Stimulated activated memory B cell treated with anti-CD40 and anti-IgM and Interleukin-4, amounts not matched to agents 10 μg/mL and 1 μg/mL and 100 μg/mL, for 72 hours (primary cell): ENCODE measurements around the gene KDM7A.
"Not testable (repeated sequence)": the region's sequence is repeated elsewhere in the genome, so short reads cannot be mapped to it uniquely, and the experiment has no call there.

Experiments
- ATAC-seq: fragments of 150-1000 bp; cut with Tn5 transposase; 2 replicates; pipeline ENCODE4 v1.10.0; 2021
- H3K27ac Mint-ChIP-seq: one replicate; pipeline ENCODE4 v1.8.0; 2022; ENCODE audit warnings: mild to moderate bottlenecking, mixed read lengths
- H3K27me3 Mint-ChIP-seq: one replicate; pipeline ENCODE4 v1.8.0; 2022; ENCODE audit warnings: mixed read lengths
- H3K36me3 Mint-ChIP-seq: one replicate; pipeline ENCODE4 v1.8.0; 2022; ENCODE audit warnings: mixed read lengths
- H3K4me1 Mint-ChIP-seq: one replicate; pipeline ENCODE4 v1.8.0; 2022; ENCODE audit warnings: mixed read lengths
- H3K4me3 Mint-ChIP-seq: one replicate; pipeline ENCODE4 v1.8.0; 2022; ENCODE audit warnings: mild to moderate bottlenecking, moderate library complexity, mixed read lengths
- H3K9me3 Mint-ChIP-seq: one replicate; pipeline ENCODE4 v1.8.0; 2022; ENCODE audit warnings: mixed read lengths

The KDM7A gene

GRCh38 chr7:140209866-140210609 lies 33.3 kb upstream of the KDM7A start:
- Mint-ChIP-seq H3K4me3 (peak overlapping the region; percentile 62), H3K4me1 (peaks cover 93% of the 10 kb centered on the region), H3K27ac (peak overlapping the region; percentile 95), H3K9me3 (no peaks in the 10 kb centered on the region), H3K27me3 (no peaks in the 10 kb centered on the region), H3K36me3 (no peaks in the 10 kb centered on the region)
- ATAC-seq = peak; percentile 95

GRCh38 chr7:140206616-140207389 lies 30.0 kb upstream of the KDM7A start:
- Mint-ChIP-seq H3K27me3 (peaks cover 7% of the 10 kb centered on the region), H3K4me1 (peaks cover 64% of the 10 kb centered on the region), H3K27ac (peak overlapping the region; percentile 30), H3K36me3 (peaks cover 6% of the 10 kb centered on the region), H3K9me3 (no peaks in the 10 kb centered on the region), H3K4me3 (no peak overlapping the region)
- ATAC-seq = no peak

- H3K27ac Mint-ChIP-seq = peak overlapping the region; percentile 45
- peaks cover 6% of the 10 kb centered on the region for H3K36me3 Mint-ChIP-seq
- ATAC-seq = no peak
- peaks cover 56% of the 10 kb centered on the region for H3K4me1 Mint-ChIP-seq
- H3K9me3 Mint-ChIP-seq = no peaks in the 10 kb centered on the region
- H3K4me3 Mint-ChIP-seq = no peak overlapping the region
- peaks cover 10% of the 10 kb centered on the region for H3K27me3 Mint-ChIP-seq
Measured at GRCh38 chr7:140205600-140205999, 28.8 kb upstream of the KDM7A start.

DNA sequence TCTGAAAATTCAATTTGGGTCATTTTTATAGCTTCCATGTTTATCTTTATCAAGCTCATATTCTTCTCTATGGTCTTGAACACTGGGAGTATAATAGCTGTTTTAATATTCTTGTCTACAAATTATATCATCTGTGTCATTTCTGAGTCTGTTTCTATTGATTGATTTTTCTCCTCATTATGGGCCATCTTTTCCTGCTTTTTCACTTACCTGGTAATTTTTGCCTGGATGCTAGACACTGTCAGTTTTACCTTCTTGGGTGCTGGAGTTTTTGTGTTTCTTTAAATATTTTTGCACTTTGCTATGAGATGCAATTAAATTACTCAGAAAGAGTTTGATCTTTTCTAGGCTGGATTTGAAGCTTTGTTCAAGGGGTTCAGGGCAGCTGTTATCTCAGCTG lies 26.8 kb upstream of the KDM7A start:
- peaks cover 6% of the 10 kb centered on the region for H3K36me3 Mint-ChIP-seq
- H3K9me3 Mint-ChIP-seq = no peaks in the 10 kb centered on the region
- no peak overlapping the region for H3K27ac Mint-ChIP-seq
- no peak for ATAC-seq
- peaks cover 10% of the 10 kb centered on the region for H3K27me3 Mint-ChIP-seq
- H3K4me3 Mint-ChIP-seq = no peak overlapping the region
- peaks cover 36% of the 10 kb centered on the region for H3K4me1 Mint-ChIP-seq

DNA sequence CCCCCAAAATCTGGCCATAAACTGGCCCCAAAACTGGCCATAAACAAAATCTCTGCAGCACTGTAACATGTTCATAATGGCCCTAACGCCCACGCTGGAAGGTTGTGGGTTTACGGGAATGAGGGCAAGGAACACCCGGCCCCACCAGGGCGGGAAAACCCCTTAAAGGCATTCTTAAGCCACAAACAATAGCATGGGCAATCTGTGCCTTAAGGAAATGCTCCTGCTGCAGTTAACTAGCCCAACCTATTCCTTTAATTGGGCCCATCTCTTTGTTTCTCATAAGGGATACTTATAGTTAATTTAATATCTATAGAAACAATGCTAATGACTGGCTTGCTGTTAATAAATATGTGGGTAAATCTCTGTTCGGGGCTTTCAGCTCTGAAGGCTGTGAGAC lies 26.2 kb upstream of the KDM7A start:
- Mint-ChIP-seq H3K27me3 (peaks cover 10% of the 10 kb centered on the region), H3K4me1 (peaks cover 30% of the 10 kb centered on the region)
- H3K36me3 Mint-ChIP-seq, H3K27ac Mint-ChIP-seq, ATAC-seq, H3K4me3 Mint-ChIP-seq, H3K9me3 Mint-ChIP-seq: not testable (repeated sequence)

- peaks cover 6% of the 10 kb centered on the region for H3K9me3 Mint-ChIP-seq
- peaks cover 10% of the 10 kb centered on the region for H3K27me3 Mint-ChIP-seq
- H3K27ac Mint-ChIP-seq = no peak overlapping the region
- H3K4me1 Mint-ChIP-seq = peaks cover 14% of the 10 kb centered on the region
- no peak overlapping the region for H3K4me3 Mint-ChIP-seq
- no peak for ATAC-seq
- peaks cover 11% of the 10 kb centered on the region for H3K36me3 Mint-ChIP-seq
Measured at GRCh38 chr7:140201393-140201792, 24.6 kb upstream of the KDM7A start.

GRCh38 chr7:140200061-140200989 lies 23.5 kb upstream of the KDM7A start:
- H3K27ac Mint-ChIP-seq = no peak overlapping the region
- peaks cover 11% of the 10 kb centered on the region for H3K9me3 Mint-ChIP-seq
- H3K4me3 Mint-ChIP-seq = no peak overlapping the region
- peaks cover 18% of the 10 kb centered on the region for H3K36me3 Mint-ChIP-seq
- no peak for ATAC-seq
- peaks cover 10% of the 10 kb centered on the region for H3K27me3 Mint-ChIP-seq
- peaks cover 8% of the 10 kb centered on the region for H3K4me1 Mint-ChIP-seq

- Mint-ChIP-seq H3K27me3 (peaks cover 10% of the 10 kb centered on the region), H3K36me3 (peaks cover 12% of the 10 kb centered on the region), H3K4me3 (no peak overlapping the region), H3K9me3 (peaks cover 11% of the 10 kb centered on the region), H3K27ac (no peak overlapping the region), H3K4me1 (peaks cover 11% of the 10 kb centered on the region)
- no peak for ATAC-seq
Measured at GRCh38 chr7:140197938-140198337, 21.2 kb upstream of the KDM7A start.

DNA sequence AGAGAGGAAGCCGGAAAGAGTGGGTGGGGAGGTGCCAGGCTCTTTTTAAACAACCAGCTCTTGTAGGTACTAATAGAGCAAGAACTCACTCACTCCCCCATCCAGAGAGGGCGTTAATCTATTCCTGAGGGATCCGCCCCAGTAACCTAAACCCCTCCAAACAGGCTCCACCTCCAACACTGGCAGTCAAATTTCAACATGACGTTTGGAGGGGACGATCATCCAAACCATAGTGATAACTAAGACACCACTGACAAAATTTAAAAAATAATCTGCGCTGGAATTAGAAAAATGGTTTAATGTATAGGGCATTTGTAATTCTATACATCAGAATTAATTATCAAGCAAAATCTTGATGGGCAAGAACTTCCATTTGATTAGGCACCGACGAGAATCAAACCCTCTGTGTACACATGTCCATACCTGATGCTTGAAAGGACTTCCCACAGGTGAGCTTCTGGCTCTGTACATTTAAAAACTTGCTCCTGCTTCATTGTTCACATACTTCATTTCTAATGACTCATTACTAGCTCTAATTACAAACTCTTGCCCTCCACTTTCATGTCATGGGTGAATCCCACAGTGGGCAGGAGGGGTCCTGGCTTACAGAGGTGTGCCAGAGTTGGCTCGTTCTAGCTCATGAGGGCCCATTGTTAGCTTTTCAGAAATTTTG lies 20.6 kb upstream of the KDM7A start:
- ATAC-seq = no peak
- H3K36me3 Mint-ChIP-seq = peaks cover 12% of the 10 kb centered on the region
- H3K4me1 Mint-ChIP-seq = peaks cover 11% of the 10 kb centered on the region
- no peak overlapping the region for H3K4me3 Mint-ChIP-seq
- no peak overlapping the region for H3K27ac Mint-ChIP-seq
- peaks cover 8% of the 10 kb centered on the region for H3K27me3 Mint-ChIP-seq
- H3K9me3 Mint-ChIP-seq = peaks cover 11% of the 10 kb centered on the region

DNA sequence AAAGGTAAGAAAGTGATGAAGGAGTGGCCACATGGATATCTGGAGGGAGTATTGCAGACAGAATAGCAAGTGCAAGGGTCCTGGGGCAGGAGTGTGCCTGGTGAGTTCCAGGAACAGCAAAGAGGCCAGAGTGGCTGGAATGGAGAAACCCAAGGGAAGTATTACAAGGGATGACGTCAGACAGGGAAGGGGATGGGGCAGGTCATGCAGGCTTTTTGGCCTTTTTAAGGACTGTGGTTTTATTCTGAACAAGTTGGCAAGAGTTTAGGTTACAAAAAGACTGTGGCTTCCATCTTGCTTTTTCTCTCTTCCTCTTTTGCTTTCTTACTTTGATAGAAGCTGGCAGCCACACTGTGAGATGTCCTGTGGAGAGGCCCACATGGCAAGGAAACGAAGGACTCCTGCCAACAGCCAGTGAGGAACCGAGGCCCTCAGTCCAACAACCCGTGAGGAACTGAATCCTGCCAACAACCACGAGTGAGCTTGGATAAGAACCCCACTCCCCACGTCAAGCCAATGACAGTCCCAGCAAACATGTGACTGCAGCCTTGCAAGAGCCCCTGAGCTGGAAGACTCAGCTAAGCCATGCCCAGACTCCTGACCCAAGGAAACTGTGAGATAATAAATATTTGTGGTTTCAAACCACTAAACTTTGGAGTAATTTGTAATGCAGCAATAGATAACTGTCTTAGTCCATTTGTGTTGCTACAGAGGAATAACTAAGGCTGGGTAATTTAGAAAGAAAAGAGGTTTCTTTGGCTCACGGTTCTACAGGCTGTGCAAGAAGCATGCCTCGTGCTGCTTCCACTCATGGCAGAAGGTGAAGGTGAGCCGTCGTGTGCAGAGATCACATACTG lies 19.8 kb upstream of the KDM7A start:
- H3K36me3 Mint-ChIP-seq = peaks cover 12% of the 10 kb centered on the region
- H3K9me3 Mint-ChIP-seq = peaks cover 11% of the 10 kb centered on the region
- no peak for ATAC-seq
- H3K4me1 Mint-ChIP-seq = peaks cover 11% of the 10 kb centered on the region
- H3K27me3 Mint-ChIP-seq = peaks cover under 1% of the 10 kb centered on the region
- H3K4me3 Mint-ChIP-seq = no peak overlapping the region
- no peak overlapping the region for H3K27ac Mint-ChIP-seq

GRCh38 chr7:140195859-140196258 lies 19.1 kb upstream of the KDM7A start:
- ATAC-seq = no peak
- Mint-ChIP-seq H3K4me1 (peaks cover 11% of the 10 kb centered on the region), H3K27ac (no peak overlapping the region), H3K4me3 (no peak overlapping the region), H3K36me3 (peaks cover 12% of the 10 kb centered on the region), H3K9me3 (peaks cover 11% of the 10 kb centered on the region), H3K27me3 (no peaks in the 10 kb centered on the region)

- Mint-ChIP-seq H3K4me3 (no peak overlapping the region), H3K27ac (no peak overlapping the region), H3K9me3 (peaks cover 11% of the 10 kb centered on the region), H3K27me3 (no peaks in the 10 kb centered on the region), H3K36me3 (peaks cover 12% of the 10 kb centered on the region), H3K4me1 (peaks cover 31% of the 10 kb centered on the region)
- ATAC-seq = no peak
Measured at GRCh38 chr7:140192620-140193019, 15.8 kb upstream of the KDM7A start.

GRCh38 chr7:140192176-140192575 lies 15.4 kb upstream of the KDM7A start:
- H3K36me3 Mint-ChIP-seq = peaks cover 12% of the 10 kb centered on the region
- no peak for ATAC-seq
- peaks cover 11% of the 10 kb centered on the region for H3K9me3 Mint-ChIP-seq
- no peaks in the 10 kb centered on the region for H3K27me3 Mint-ChIP-seq
- H3K4me3 Mint-ChIP-seq = no peak overlapping the region
- peaks cover 31% of the 10 kb centered on the region for H3K4me1 Mint-ChIP-seq
- no peak overlapping the region for H3K27ac Mint-ChIP-seq

- ATAC-seq = no peak
- H3K27me3 Mint-ChIP-seq = no peaks in the 10 kb centered on the region
- no peak overlapping the region for H3K27ac Mint-ChIP-seq
- no peaks in the 10 kb centered on the region for H3K9me3 Mint-ChIP-seq
- H3K4me1 Mint-ChIP-seq = peaks cover 30% of the 10 kb centered on the region
- H3K4me3 Mint-ChIP-seq = no peak overlapping the region
- no peaks in the 10 kb centered on the region for H3K36me3 Mint-ChIP-seq
Measured at GRCh38 chr7:140190588-140190987, 13.8 kb upstream of the KDM7A start.
